ENCODE measurements around the gene ZNF777. TPM values are rescaled to one million over a fixed set of nuclear protein-coding genes. Genes with fewer than 3 reads are reported as not detected.

ZNF777 gene
- total and polyA plus RNA-seq, 2 donors from 2014 or later: 8.2 to 12.9 TPM

DNA sequence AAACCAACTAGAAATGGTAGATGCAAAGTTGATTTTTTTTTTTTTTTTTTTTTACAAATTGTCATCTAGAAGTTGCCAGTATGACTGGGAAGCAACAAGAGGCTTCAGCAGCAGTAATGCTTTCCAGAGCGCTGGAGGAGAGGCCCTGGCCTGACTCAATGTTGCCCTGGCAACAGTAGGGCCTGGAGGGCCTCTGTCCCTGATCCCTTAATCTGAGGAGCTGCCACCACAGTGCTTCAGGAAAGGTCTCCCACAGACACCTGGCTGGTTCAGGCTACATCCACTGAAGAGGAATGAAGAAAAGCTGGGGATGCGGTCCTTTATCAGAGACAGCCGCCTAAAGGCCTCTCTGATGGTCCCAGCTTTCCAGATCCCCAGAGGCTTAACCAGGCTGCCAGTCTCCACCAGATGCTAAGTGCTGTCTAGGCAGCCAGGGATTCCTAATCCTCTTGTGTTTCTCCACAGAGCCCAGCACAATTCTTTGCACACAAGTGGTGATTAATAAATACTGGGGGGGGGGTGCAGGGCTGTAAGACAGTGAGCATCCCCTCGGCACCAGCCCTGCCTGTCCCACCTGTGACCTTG lies 33.7 kb downstream of the ZNF777 start:
- intact Hi-C loops (cut with DNase I): no loop called here

DNA sequence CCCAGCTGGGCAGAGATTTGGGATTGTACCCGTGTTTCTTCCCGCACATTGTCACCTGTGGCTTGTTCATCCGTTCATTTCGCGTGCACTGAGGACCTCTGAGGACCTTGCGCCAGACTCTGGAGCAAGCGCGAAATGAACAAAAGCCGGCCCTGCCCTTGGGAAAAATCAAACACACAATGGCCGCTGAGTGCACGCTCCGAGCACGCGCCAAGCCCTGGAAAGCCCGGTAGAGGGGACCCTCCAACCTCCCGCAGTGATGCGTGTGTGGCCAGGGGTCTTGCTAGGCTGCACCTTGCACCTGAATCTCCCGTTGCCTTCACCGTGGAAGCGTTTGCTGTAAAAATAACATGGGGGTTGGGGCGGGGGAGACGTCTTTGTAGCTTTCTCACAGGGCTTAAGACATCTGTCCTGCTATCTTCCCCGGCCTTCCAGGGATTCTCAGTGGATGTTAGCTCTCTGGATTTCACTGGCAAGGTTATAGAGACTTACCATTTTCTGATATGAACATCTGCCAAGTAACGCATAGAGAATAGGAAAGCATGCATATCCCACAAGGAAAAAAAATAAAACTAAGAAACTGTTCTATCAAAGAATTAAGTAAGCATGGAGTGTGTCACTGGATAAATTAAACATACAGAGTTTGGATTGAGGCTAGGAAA lies 37.3 kb downstream of the ZNF777 start:
- Histone ChIP-seq H3K27ac (ENCODE audit: low read depth in 2 of 2, low read length in 2 of 2) (no peak overlapping the region), H3K9me3 (ENCODE audit: control insufficient read depth in 2 of 3, insufficient read depth in 1 of 3, low read length in 3 of 3) (no peaks in the 10 kb centered on the region), H3K4me1 (ENCODE audit: control insufficient read depth in 2 of 3, insufficient read depth in 2 of 3, low read depth in 1 of 3, low read length in 3 of 3) (no peaks in the 10 kb centered on the region), H3K4me3 (ENCODE audit: low read length in 3 of 3) (peak overlapping the region in 1 of 3 donors; percentile 39), H3K36me3 (ENCODE audit: control insufficient read depth in 2 of 3, insufficient read depth in 3 of 3, low read length in 3 of 3) (no peaks in the 10 kb centered on the region), H3K27me3 (ENCODE audit: control insufficient read depth, insufficient read depth, low read length) (no peaks in the 10 kb centered on the region), H3K9ac (ENCODE audit: low read length in 3 of 3) (no peak overlapping the region)
- TF ChIP-seq, protein P1, sequence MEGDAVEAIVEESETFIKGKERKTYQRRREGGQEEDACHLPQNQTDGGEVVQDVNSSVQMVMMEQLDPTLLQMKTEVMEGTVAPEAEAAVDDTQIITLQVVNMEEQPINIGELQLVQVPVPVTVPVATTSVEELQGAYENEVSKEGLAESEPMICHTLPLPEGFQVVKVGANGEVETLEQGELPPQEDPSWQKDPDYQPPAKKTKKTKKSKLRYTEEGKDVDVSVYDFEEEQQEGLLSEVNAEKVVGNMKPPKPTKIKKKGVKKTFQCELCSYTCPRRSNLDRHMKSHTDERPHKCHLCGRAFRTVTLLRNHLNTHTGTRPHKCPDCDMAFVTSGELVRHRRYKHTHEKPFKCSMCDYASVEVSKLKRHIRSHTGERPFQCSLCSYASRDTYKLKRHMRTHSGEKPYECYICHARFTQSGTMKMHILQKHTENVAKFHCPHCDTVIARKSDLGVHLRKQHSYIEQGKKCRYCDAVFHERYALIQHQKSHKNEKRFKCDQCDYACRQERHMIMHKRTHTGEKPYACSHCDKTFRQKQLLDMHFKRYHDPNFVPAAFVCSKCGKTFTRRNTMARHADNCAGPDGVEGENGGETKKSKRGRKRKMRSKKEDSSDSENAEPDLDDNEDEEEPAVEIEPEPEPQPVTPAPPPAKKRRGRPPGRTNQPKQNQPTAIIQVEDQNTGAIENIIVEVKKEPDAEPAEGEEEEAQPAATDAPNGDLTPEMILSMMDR (IDR thresholded peaks at IDR 0.05; ENCODE audit: borderline replicate concordance, extremely low read depth, insufficient read depth): no peak
- DNase-seq (peak in 4 of 5 donors; percentile 44 to 64 (median 62)), FAIRE-seq (no peak)
- intact Hi-C loops (cut with DNase I): no loop called here

More for the DNA sequence above, 33.7 kb downstream of the ZNF777 start:
- Histone ChIP-seq H3K9ac (ENCODE audit: low read length in 3 of 3) (no peak overlapping the region), H3K27ac (ENCODE audit: low read depth in 2 of 2, low read length in 2 of 2) (no peak overlapping the region), H3K9me3 (ENCODE audit: control insufficient read depth in 2 of 3, insufficient read depth in 1 of 3, low read length in 3 of 3) (no peaks in the 10 kb centered on the region), H3K27me3 (ENCODE audit: control insufficient read depth, insufficient read depth, low read length) (no peaks in the 10 kb centered on the region), H3K36me3 (ENCODE audit: control insufficient read depth in 2 of 3, insufficient read depth in 3 of 3, low read length in 3 of 3) (peaks cover 0 to 2% (median 0%) of the 10 kb centered on the region in 3 donors), H3K4me1 (ENCODE audit: control insufficient read depth in 2 of 3, insufficient read depth in 2 of 3, low read depth in 1 of 3, low read length in 3 of 3) (no peaks in the 10 kb centered on the region), H3K4me3 (ENCODE audit: low read length in 3 of 3) (no peak overlapping the region)
- TF ChIP-seq, protein P1 (IDR thresholded peaks at IDR 0.05; ENCODE audit: borderline replicate concordance, extremely low read depth, insufficient read depth): no peak
- DNase-seq (no peak), FAIRE-seq (no peak)

DNA sequence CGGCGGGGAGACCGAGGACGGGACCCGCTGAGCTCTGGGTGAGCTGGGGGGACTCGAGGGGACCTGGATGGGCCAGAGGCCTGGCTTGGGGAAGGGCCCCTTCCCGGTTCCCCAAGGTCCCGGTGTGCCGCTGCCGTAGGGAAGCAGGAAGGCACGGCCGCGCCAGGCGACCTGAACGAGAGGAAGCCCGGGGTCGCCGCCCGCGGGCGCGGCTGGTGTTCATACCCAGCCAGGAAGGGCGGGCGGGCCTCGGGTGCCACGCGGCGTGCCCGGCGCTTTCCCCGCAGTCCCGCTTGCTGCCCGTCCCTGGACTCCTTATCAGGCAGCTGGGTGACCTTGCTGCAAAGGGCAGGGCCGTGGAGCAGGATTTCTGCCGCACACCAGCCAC lies 38.0 kb downstream of the ZNF777 start:
- Histone ChIP-seq H3K4me3 (ENCODE audit: low read length in 3 of 3) (peak overlapping the region in 2 of 3 donors; percentile 51 to 52), H3K27me3 (ENCODE audit: control insufficient read depth, insufficient read depth, low read length) (no peaks in the 10 kb centered on the region), H3K4me1 (ENCODE audit: control insufficient read depth in 2 of 3, insufficient read depth in 2 of 3, low read depth in 1 of 3, low read length in 3 of 3) (no peaks in the 10 kb centered on the region), H3K9ac (ENCODE audit: low read length in 3 of 3) (peak overlapping the region in 1 of 3 donors; percentile 58), H3K9me3 (ENCODE audit: control insufficient read depth in 2 of 3, insufficient read depth in 1 of 3, low read length in 3 of 3) (no peaks in the 10 kb centered on the region), H3K27ac (ENCODE audit: low read depth in 2 of 2, low read length in 2 of 2) (no peak overlapping the region), H3K36me3 (ENCODE audit: control insufficient read depth in 2 of 3, insufficient read depth in 3 of 3, low read length in 3 of 3) (no peaks in the 10 kb centered on the region)
- DNase-seq: peak in 4 of 5 donors; percentile 22 to 75 (median 46)
- TF ChIP-seq, protein P1 (IDR thresholded peaks at IDR 0.05; ENCODE audit: borderline replicate concordance, extremely low read depth, insufficient read depth): no peak
- intact Hi-C loops (cut with DNase I): no loop called here
- FAIRE-seq: no peak

Measured in kidney (tissue), 14 donors.